Retinal pigment epithelial cell (primary cell): ENCODE data around the gene SPNS3.

Experiments
- DNase-seq: peaks from one replicate; pipeline ENCODE4 v3.0.0-alpha.2; 2010; ENCODE audit warnings: low read depth
- H3K4me3 ChIP-seq: 2 replicates; pipeline ENCODE4 v1.5.1; 2011; ENCODE audit warnings: mild to moderate bottlenecking, low read length, control low read depth, moderate library complexity
- TF ChIP-seq, protein P1 (sequence below): conservative IDR thresholded peaks from 2 replicates; pipeline ENCODE4 v1.5.1; 2011; ENCODE audit warnings: low read depth, low read length, control low read depth, inconsistent platforms

Gene SPNS3

DNA sequence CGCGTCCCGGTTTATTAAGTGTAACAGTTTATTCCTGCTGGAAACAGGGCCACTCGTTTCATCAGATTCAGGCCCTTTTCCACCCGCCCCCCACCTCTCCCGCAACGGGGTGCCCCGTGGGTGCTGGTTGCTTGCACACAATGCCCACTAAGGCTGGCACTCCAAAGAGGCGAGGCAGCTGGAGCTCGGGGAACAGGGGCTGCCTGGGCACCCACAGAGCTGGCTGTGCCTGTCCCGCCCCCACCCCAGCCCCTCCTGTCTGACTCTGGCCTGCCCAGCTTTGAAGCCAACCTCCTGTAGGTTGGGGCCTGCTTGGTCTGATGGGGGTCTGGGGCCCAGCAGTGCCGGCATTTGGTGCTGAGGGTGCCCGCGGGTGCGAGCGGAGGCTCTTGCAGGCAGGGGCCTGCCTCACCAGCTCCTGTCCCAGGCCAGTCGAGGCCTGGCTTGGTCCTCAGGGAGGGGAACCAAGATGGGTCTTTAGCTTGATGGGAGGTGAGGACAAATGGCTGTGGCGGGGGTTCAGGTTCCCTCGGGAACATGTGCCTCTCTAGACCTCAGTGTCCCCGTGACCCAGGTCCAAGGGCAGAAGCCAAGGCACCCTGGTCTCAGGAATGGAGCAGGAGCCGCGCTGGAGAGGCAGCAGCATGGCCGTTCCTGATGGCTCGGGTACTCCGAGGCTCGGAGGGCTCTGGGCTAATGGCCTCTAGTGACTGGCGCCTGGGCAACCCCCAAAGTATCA, 101.4 kb downstream of the SPNS3 start:
- TF ChIP-seq, protein P1, sequence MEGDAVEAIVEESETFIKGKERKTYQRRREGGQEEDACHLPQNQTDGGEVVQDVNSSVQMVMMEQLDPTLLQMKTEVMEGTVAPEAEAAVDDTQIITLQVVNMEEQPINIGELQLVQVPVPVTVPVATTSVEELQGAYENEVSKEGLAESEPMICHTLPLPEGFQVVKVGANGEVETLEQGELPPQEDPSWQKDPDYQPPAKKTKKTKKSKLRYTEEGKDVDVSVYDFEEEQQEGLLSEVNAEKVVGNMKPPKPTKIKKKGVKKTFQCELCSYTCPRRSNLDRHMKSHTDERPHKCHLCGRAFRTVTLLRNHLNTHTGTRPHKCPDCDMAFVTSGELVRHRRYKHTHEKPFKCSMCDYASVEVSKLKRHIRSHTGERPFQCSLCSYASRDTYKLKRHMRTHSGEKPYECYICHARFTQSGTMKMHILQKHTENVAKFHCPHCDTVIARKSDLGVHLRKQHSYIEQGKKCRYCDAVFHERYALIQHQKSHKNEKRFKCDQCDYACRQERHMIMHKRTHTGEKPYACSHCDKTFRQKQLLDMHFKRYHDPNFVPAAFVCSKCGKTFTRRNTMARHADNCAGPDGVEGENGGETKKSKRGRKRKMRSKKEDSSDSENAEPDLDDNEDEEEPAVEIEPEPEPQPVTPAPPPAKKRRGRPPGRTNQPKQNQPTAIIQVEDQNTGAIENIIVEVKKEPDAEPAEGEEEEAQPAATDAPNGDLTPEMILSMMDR, result no peak
- DNase-seq, result no peak
- H3K4me3 ChIP-seq, result peak overlapping the region; percentile 35

DNA sequence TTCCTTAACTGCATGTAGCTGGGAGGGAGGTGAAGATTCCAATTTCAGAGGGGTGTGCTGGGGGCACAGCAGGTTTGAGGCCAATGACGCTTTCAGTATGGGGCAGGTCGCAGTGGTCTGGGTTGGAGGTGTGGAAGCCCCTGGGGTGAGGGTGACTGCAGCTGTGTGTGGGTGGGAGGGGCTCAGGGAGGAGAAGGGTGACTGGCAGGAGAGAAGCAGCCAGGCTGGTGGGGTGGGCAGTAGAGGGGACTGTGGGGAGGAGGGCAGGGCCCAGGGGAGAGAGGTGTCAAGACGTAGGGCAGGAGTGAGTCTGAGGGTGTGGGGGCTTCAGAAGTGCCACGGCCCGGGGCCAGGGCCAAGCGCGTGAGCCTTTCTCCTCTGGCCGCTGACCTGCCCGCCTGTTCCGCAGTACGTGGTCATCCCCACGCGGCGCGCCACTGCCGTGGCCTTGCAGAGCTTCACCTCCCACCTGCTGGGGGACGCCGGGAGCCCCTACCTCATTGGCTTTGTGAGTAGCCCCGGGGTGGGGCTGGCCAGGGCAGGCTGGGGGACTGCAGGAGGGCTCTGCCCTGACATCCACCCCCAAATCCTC, 102.0 kb downstream of the SPNS3 start:
- TF ChIP-seq, protein P1, result no peak
- no peak overlapping the region for H3K4me3 ChIP-seq
- DNase-seq, result no peak

DNA sequence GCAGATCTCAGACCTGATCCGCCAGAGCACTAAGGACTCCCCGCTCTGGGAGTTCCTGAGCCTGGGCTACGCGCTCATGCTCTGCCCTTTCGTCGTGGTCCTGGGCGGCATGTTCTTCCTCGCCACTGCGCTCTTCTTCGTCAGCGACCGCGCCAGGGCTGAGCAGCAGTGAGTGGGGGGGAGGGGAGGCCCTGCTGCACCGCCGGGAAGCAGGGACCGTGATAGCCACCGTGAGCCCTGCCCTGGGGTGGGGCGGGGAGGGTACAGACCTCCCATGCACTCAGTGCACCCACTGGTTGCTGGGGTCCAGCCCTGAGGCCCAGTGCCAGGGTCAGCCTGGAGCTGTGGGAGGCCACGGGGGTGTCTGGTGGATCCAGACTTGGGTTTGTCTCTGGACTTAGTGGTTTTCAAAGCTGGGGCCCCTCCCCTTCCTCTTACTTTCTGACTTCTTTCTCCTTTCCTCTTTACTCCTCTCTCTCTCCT, 102.6 kb downstream of the SPNS3 start:
- no peak for DNase-seq
- H3K4me3 ChIP-seq, result no peak overlapping the region
- TF ChIP-seq, protein P1, result no peak

DNA sequence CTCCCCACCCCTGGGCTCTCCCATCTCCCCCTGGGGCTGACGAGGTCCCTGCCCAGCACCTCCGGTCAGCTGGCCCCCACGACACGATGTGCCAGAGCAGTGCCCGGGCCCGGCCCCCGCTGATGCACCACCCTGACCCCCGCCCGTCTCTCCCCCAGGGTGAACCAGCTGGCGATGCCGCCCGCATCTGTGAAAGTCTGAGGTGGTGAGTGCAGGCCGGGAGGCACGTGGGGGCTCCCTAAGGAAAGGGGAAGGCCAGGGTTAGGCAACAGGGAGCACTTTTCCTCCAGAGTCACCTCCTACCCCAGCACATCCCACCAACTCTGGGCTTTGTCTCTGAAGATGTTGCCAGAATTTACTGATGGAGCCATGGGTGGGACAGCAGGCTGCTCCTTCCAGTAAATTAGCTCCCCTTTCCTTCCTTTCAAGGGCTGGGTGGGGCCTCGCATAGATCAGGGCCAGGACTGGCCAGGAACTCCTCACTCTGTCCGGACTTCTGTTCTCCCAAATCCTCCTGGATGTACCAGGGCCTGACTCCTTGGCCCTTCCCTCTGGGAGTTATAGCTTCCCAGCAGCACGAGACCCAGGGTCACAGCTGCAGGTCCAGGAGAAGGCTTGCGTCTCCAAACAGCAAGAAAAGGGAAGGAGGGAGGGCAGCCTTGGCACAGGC, 103.1 kb downstream of the SPNS3 start:
- H3K4me3 ChIP-seq, result no peak overlapping the region
- DNase-seq, result no peak
- TF ChIP-seq, protein P1, result no peak
